ENCODE measurements around the gene TMED9. TPM values are rescaled to one million over a fixed set of nuclear protein-coding genes. Genes with fewer than 3 reads are reported as not detected.

The TMED9 gene
- total RNA-seq, 2 donors from 2014 or later: 184 to 205 TPM

GRCh38 chr5:177592905-177593304, 902 bp downstream of the TMED9 start:
- H3K9ac ChIP-seq (ENCODE audit: extremely low read depth, low read length, poor library complexity, severe bottlenecking): peak overlapping the region; percentile 94
- no peaks in the 10 kb centered on the region for H3K9me3 ChIP-seq (ENCODE audit: control insufficient read depth, low read length)
- DNase-seq: no peak
- H3K27ac ChIP-seq (ENCODE audit: low read depth, low read length): no peak overlapping the region
- H3K27me3 ChIP-seq (ENCODE audit: control insufficient read depth, insufficient read depth, low read length, poor library complexity, severe bottlenecking): peaks cover 29% of the 10 kb centered on the region
- no peak for TF ChIP-seq CTCF (conservative IDR thresholded peaks at IDR 0.05)
- H3K9me3 Mint-ChIP-seq: no peaks in the 10 kb centered on the region
- peak overlapping the region; percentile 88 for H3K4me3 Mint-ChIP-seq
- peaks cover 16% of the 10 kb centered on the region for H3K27me3 Mint-ChIP-seq (ENCODE audit: insufficient read depth)
- peaks cover 10% of the 10 kb centered on the region for H3K4me1 Mint-ChIP-seq
- H3K27ac Mint-ChIP-seq: peak overlapping the region; percentile 98
- no peaks in the 10 kb centered on the region for H3K4me1 ChIP-seq (ENCODE audit: control insufficient read depth, insufficient read depth, low read length)
- peak overlapping the region; percentile 93 for H3K4me3 ChIP-seq (ENCODE audit: low read length)
- peaks cover 39% of the 10 kb centered on the region for H3K36me3 ChIP-seq (ENCODE audit: control insufficient read depth, insufficient read depth, low read length)
- WGBS, 2 experiments (ENCODE audit: insufficient coverage in 1 of 2, insufficient read length in 1 of 2): 80 to 90% methylated on average over 5 to 13 of the region's 13 CpGs
- H3K36me3 Mint-ChIP-seq (ENCODE audit: low read depth): peaks cover 38% of the 10 kb centered on the region

- no peak overlapping the region for H3K9ac ChIP-seq (ENCODE audit: extremely low read depth, low read length, poor library complexity, severe bottlenecking)
Observed at GRCh38 chr5:177593511-177593910, 1.5 kb downstream of the TMED9 start.

GRCh38 chr5:177594071-177594470, 2.1 kb downstream of the TMED9 start:
- Histone ChIP-seq H3K9me3 (ENCODE audit: control insufficient read depth, low read length) (no peaks in the 10 kb centered on the region), H3K27ac (ENCODE audit: low read depth, low read length) (no peak overlapping the region), H3K27me3 (ENCODE audit: control insufficient read depth, insufficient read depth, low read length, poor library complexity, severe bottlenecking) (peaks cover 25% of the 10 kb centered on the region), H3K9ac (ENCODE audit: extremely low read depth, low read length, poor library complexity, severe bottlenecking) (no peak overlapping the region), H3K4me3 (ENCODE audit: low read length) (no peak overlapping the region), H3K4me1 (ENCODE audit: control insufficient read depth, insufficient read depth, low read length) (no peaks in the 10 kb centered on the region), H3K36me3 (ENCODE audit: control insufficient read depth, insufficient read depth, low read length) (peaks cover 39% of the 10 kb centered on the region)
- H3K4me3 Mint-ChIP-seq: peak overlapping the region; percentile 88
- peaks cover 38% of the 10 kb centered on the region for H3K36me3 Mint-ChIP-seq (ENCODE audit: low read depth)
- no peak for DNase-seq
- peaks cover 17% of the 10 kb centered on the region for H3K27me3 Mint-ChIP-seq (ENCODE audit: insufficient read depth)
- no peak overlapping the region for H3K27ac Mint-ChIP-seq
- peaks cover 4% of the 10 kb centered on the region for H3K4me1 Mint-ChIP-seq
- 93 to 98% methylated on average over 7 to 8 of the region's 8 CpGs for WGBS, 2 experiments (ENCODE audit: insufficient coverage in 1 of 2, insufficient read length in 1 of 2)
- no peaks in the 10 kb centered on the region for H3K9me3 Mint-ChIP-seq
- no peak for TF ChIP-seq CTCF (conservative IDR thresholded peaks at IDR 0.05)

More at GRCh38 chr5:177593511-177593910, 1.5 kb downstream of the TMED9 start:
- Mint-ChIP-seq H3K4me1 (peaks cover 5% of the 10 kb centered on the region), H3K36me3 (ENCODE audit: low read depth) (peaks cover 38% of the 10 kb centered on the region), H3K4me3 (peak overlapping the region; percentile 88), H3K27me3 (ENCODE audit: insufficient read depth) (peaks cover 17% of the 10 kb centered on the region), H3K9me3 (no peaks in the 10 kb centered on the region), H3K27ac (peak overlapping the region; percentile 48)
- Histone ChIP-seq H3K27me3 (ENCODE audit: control insufficient read depth, insufficient read depth, low read length, poor library complexity, severe bottlenecking) (peaks cover 25% of the 10 kb centered on the region), H3K4me1 (ENCODE audit: control insufficient read depth, insufficient read depth, low read length) (no peaks in the 10 kb centered on the region), H3K36me3 (ENCODE audit: control insufficient read depth, insufficient read depth, low read length) (peaks cover 39% of the 10 kb centered on the region), H3K27ac (ENCODE audit: low read depth, low read length) (no peak overlapping the region), H3K9me3 (ENCODE audit: control insufficient read depth, low read length) (no peaks in the 10 kb centered on the region), H3K4me3 (ENCODE audit: low read length) (peak overlapping the region; percentile 93)
- TF ChIP-seq CTCF (conservative IDR thresholded peaks at IDR 0.05): no peak
- no peak for DNase-seq
- 95 to 100% methylated on average over 1 to 3 of the region's 3 CpGs for WGBS, 2 experiments (ENCODE audit: insufficient coverage in 1 of 2, insufficient read length in 1 of 2)

Data from endodermal cell (in vitro differentiated cells).